ENCODE results near the gene ELOVL6. TPM values are rescaled to one million over a fixed set of nuclear protein-coding genes. Genes with fewer than 3 reads are reported as not detected.
"Not testable (repeated sequence)": the region's sequence is repeated elsewhere in the genome, so short reads cannot be mapped to it uniquely, and the experiment has no call there.

Gene ELOVL6
- total RNA-seq, 4 donors from 2014 or later, result 5.5 to 12.9 (median 9.7) TPM; not detected in 1

- Histone ChIP-seq H3K36me3 (no peaks in the 10 kb centered on the region), H3K27me3 (no peaks in the 10 kb centered on the region), H3K4me1 (no peaks in the 10 kb centered on the region), H3K4me3 (no peak overlapping the region), H3K9me3 (no peaks in the 10 kb centered on the region), H3K27ac (no peak overlapping the region)
- no peak for DNase-seq
- TF ChIP-seq POLR2A (IDR thresholded peaks at IDR 0.05) (no peak), CTCF (IDR thresholded peaks at IDR 0.05) (no peak)
- intact Hi-C loops (cut with DNase I; ENCODE audit: low total_unique reads), result no loop called here
Observed at GRCh38 chr4:110231869-110232268, 33.5 kb upstream of the ELOVL6 start.

- Histone ChIP-seq H3K4me1 (no peaks in the 10 kb centered on the region), H3K4me3 (no peak overlapping the region), H3K9me3 (no peaks in the 10 kb centered on the region), H3K27ac (no peak overlapping the region), H3K27me3 (no peaks in the 10 kb centered on the region), H3K36me3 (no peaks in the 10 kb centered on the region)
- TF ChIP-seq POLR2A (IDR thresholded peaks at IDR 0.05), result no peak
- no peak for TF ChIP-seq CTCF (IDR thresholded peaks at IDR 0.05)
- intact Hi-C loops (cut with DNase I; ENCODE audit: low total_unique reads), result no loop called here
- no peak for DNase-seq
Observed at GRCh38 chr4:110229266-110229665, 30.9 kb upstream of the ELOVL6 start.

GRCh38 chr4:110224812-110225211, 26.4 kb upstream of the ELOVL6 start:
- TF ChIP-seq CTCF (IDR thresholded peaks at IDR 0.05) (no peak), POLR2A (IDR thresholded peaks at IDR 0.05) (no peak)
- DNase-seq, result no peak

GRCh38 chr4:110224142-110224541, 25.7 kb upstream of the ELOVL6 start:
- no peak for TF ChIP-seq CTCF (IDR thresholded peaks at IDR 0.05)
- no peak for TF ChIP-seq POLR2A (IDR thresholded peaks at IDR 0.05)
- DNase-seq, result no peak
- no peak overlapping the region for H3K4me3 ChIP-seq
- H3K4me1 ChIP-seq, result no peaks in the 10 kb centered on the region
- intact Hi-C loops (cut with DNase I; ENCODE audit: low total_unique reads), result no loop called here
- H3K9me3 ChIP-seq, result no peaks in the 10 kb centered on the region
- no peaks in the 10 kb centered on the region for H3K36me3 ChIP-seq
- H3K27me3 ChIP-seq, result no peaks in the 10 kb centered on the region
- no peak overlapping the region for H3K27ac ChIP-seq

More at GRCh38 chr4:110224812-110225211, 26.4 kb upstream of the ELOVL6 start:
- Histone ChIP-seq H3K27me3 (no peaks in the 10 kb centered on the region), H3K4me3 (no peak overlapping the region), H3K4me1 (no peaks in the 10 kb centered on the region), H3K36me3 (no peaks in the 10 kb centered on the region), H3K9me3 (no peaks in the 10 kb centered on the region), H3K27ac (no peak overlapping the region)
- intact Hi-C loops (cut with DNase I; ENCODE audit: low total_unique reads), result no loop called here

GRCh38 chr4:110218935-110219334, 20.5 kb upstream of the ELOVL6 start:
- H3K4me1 ChIP-seq, H3K27ac ChIP-seq: not testable (repeated sequence)

GRCh38 chr4:110217181-110217580, 18.8 kb upstream of the ELOVL6 start:
- intact Hi-C loops (cut with DNase I; ENCODE audit: low total_unique reads), result loop anchor here (10.0 kb wide), 1 partner anchor 172 kb away; no protein-coding TSS in a partner anchor

More at GRCh38 chr4:110218935-110219334, 20.5 kb upstream of the ELOVL6 start:
- DNase-seq, H3K9me3 ChIP-seq, H3K4me3 ChIP-seq, H3K36me3 ChIP-seq, H3K27me3 ChIP-seq: not testable (repeated sequence)
- intact Hi-C loops (cut with DNase I; ENCODE audit: low total_unique reads), result loop anchor here (10.0 kb wide), 1 partner anchor 174 kb away; no protein-coding TSS in a partner anchor

More at GRCh38 chr4:110217181-110217580, 18.8 kb upstream of the ELOVL6 start:
- not testable (repeated sequence) for DNase-seq, H3K27me3 ChIP-seq, H3K4me1 ChIP-seq, H3K27ac ChIP-seq, H3K4me3 ChIP-seq, H3K36me3 ChIP-seq, H3K9me3 ChIP-seq
